Astrocyte (in vitro differentiated cells and primary cell): Measurements from ENCODE around the gene ADGRD1.

ENCODE experiments used
- EZH2 ChIP-seq: IDR thresholded peaks from 2 replicates; pipeline ENCODE4 v1.6.1; 2012; ENCODE audit warnings: mild to moderate bottlenecking, low read length, inconsistent platforms; ENCODE audit not compliant: insufficient read depth
- TF ChIP-seq, protein P1 (sequence below): IDR thresholded peaks from 2 replicates; pipeline ENCODE4 v1.5.1; 2011; ENCODE audit warnings: low read depth, mild to moderate bottlenecking, inconsistent platforms, low read length, moderate library complexity; ENCODE audit not compliant: insufficient read depth

DNA sequence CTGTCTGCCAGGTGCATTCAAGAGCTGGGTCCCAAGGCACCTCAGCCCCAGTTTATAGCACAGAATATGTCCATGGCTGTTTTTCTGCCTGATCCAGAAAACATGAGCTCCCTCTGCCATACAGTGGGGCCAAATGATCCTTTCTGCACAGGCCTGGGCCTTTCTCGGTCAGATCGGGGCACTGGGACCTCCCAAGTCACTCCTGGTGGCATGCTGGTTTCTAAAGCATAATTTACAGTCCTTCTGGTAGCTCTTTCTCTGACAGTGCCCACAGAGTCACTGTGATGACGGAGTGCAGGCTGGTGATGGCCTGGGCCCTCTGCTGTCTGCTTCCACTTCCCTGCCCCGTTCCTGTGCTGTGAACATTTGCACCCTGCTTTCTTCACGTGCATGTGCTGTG, 99.2 kb downstream of the ADGRD1 start:
- TF ChIP-seq, protein P1, sequence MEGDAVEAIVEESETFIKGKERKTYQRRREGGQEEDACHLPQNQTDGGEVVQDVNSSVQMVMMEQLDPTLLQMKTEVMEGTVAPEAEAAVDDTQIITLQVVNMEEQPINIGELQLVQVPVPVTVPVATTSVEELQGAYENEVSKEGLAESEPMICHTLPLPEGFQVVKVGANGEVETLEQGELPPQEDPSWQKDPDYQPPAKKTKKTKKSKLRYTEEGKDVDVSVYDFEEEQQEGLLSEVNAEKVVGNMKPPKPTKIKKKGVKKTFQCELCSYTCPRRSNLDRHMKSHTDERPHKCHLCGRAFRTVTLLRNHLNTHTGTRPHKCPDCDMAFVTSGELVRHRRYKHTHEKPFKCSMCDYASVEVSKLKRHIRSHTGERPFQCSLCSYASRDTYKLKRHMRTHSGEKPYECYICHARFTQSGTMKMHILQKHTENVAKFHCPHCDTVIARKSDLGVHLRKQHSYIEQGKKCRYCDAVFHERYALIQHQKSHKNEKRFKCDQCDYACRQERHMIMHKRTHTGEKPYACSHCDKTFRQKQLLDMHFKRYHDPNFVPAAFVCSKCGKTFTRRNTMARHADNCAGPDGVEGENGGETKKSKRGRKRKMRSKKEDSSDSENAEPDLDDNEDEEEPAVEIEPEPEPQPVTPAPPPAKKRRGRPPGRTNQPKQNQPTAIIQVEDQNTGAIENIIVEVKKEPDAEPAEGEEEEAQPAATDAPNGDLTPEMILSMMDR, result no peak
- no peak for TF ChIP-seq EZH2
